Measurements from ENCODE around the gene TBX4. TPM values are rescaled to one million over a fixed set of nuclear protein-coding genes. Genes with fewer than 3 reads are reported as not detected.

The TBX4 gene
- total and polyA plus RNA-seq, 2 of the 13 experiments (the other 11 are each of a cell fraction or from before 2014, with no cell fraction given) = 0.11 to 1.1 TPM

GRCh38 chr17:61412143-61412859 lies 39.9 kb upstream of the TBX4 start (continued):
- TF ChIP-seq BCLAF1 (IDR thresholded peaks at IDR 0.05) (no peak), ZBTB4 (CRISPR knock-in tag; IDR thresholded peaks at IDR 0.05; ENCODE audit: borderline replicate concordance) (0 out of 2 replicates have a peak, but pooled peaks have one; percentile 17), CBX5 (CRISPR knock-in tag; IDR thresholded peaks at IDR 0.05; ENCODE audit: borderline replicate concordance) (no peak), ZNF775 (CRISPR knock-in tag; IDR thresholded peaks at IDR 0.05; ENCODE audit: borderline replicate concordance) (peak; percentile 31; the same call in 1 of the 2 replicates), ZNF275 (CRISPR knock-in tag; IDR thresholded peaks at IDR 0.05; ENCODE audit: borderline replicate concordance) (no peak; the same call in 1 of the 2 replicates), ARHGAP35 (CRISPR knock-in tag; IDR thresholded peaks at IDR 0.05; ENCODE audit: borderline replicate concordance) (0 out of 2 replicates have a peak, but pooled peaks have one; percentile 75), SNAPC2 (CRISPR knock-in tag; IDR thresholded peaks at IDR 0.05) (no peak), TFDP1 (CRISPR knock-in tag; IDR thresholded peaks at IDR 0.05; ENCODE audit: borderline replicate concordance) (peak; percentile 90), ZNF430 (CRISPR knock-in tag; IDR thresholded peaks at IDR 0.05) (peak; percentile 88), SIN3A (IDR thresholded peaks at IDR 0.05; ENCODE audit: borderline replicate concordance, low read depth, low read length) (no peak), ZNF484 (CRISPR knock-in tag; IDR thresholded peaks at IDR 0.05; ENCODE audit: borderline replicate concordance, low read depth) (no peak), ZNF644 (CRISPR knock-in tag; IDR thresholded peaks at IDR 0.05; ENCODE audit: low read depth) (no peak), ZFY (CRISPR knock-in tag; IDR thresholded peaks at IDR 0.05) (peak; percentile 95), ZNF766 (CRISPR knock-in tag; IDR thresholded peaks at IDR 0.05; ENCODE audit: borderline replicate concordance) (peak; percentile 63; the same call in 1 of the 2 replicates), ATF7-NPFF (CRISPR knock-in tag; IDR thresholded peaks at IDR 0.05; ENCODE audit: low read depth) (peak; percentile 83; the same call in 1 of the 2 replicates)

All from HepG2 (cell line).